Measurements from ENCODE around the gene PCF11.

- TF ChIP-seq CTCF (IDR thresholded peaks at IDR 0.05) (no peak), POLR2A (IDR thresholded peaks at IDR 0.05) (no peak)
Observed at GRCh38 chr11:83150450-83150849, 6.5 kb upstream of the PCF11 start.

Measured in Peyer's patch (tissue), 4 donors.